Endothelial cell of hepatic sinusoid (primary cell): ENCODE results near the gene RGS19.

Experiments
- in situ Hi-C: cut with HindIII; loops from 2 replicates; pipeline ENCODE4 v1.10.0; 2017; ENCODE audit warnings: low sequenced_read_pairs

The RGS19 gene

DNA sequence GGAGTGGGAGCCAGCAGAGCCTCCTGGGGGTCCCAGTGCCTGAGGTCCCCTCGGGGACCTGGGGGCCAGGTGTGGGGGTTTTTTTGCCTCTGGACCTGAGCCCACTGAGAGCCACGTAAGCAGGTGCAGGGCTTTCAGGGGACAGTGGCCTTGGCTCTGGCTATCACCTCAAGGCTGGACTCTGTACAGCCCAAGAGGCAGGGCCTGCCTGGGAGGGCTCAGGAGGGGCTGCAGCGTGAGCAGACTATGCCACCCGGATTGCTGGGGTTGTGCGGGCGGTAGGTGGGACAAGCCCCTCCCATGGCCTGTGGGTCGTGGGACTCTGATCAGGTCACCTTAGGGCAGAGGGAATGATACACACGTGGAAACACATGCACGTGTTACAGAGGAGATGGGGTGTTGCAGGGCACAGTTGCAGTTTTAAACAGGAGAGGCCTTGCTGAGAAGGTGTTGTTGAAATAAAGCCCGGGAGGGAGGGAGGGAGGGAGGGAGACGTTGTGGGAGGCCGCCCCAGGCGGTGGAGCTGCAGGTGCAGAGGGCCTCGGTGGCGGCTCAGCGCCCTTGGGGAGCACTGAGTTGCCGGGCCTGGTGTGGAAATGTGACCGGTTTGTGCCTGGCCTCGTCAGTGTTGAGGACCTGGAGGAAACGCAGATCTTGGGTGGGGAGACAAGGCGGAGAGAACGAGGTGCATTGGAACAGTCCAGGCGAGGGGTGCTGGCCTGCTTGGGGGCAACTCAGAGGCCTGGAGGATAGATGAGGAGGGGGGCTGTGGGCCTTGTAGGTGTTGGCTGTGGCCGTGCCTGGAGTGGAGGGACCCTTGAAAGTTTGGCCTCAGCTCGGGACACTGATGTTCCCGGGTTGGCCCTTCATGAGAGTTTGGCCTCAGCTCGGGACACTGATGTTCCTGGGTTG is 14.0 kb downstream of the RGS19 start:
- in situ Hi-C loops: no loop called here

DNA sequence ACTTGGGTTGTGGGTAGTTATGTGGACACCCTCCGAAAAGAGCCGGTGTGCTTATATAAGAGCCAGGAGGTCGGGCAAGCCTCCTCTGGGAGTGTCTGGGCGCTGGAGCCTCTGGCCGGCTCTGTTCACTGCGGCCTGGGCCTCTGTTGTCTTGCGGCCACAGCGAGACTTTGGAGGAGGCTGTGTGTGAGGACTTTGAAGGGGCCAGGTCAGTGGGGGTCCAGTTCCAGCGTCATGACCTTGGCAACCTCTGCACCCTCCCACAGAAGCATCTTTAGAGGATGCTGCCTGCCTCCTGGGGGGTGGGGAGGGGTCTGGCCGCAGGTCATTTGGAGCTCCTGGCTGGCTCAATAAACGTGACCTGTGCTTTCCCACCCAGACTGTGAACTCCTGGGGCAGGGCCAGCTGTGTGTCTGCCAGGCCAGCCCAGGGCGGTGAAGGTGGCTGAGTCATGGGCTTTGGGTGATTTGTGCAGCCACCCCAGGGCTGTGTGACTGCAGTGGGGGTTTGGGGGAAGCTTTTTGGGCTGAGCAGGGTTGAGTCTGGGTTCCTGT is 15.1 kb downstream of the RGS19 start:
- in situ Hi-C loops: no loop called here

DNA sequence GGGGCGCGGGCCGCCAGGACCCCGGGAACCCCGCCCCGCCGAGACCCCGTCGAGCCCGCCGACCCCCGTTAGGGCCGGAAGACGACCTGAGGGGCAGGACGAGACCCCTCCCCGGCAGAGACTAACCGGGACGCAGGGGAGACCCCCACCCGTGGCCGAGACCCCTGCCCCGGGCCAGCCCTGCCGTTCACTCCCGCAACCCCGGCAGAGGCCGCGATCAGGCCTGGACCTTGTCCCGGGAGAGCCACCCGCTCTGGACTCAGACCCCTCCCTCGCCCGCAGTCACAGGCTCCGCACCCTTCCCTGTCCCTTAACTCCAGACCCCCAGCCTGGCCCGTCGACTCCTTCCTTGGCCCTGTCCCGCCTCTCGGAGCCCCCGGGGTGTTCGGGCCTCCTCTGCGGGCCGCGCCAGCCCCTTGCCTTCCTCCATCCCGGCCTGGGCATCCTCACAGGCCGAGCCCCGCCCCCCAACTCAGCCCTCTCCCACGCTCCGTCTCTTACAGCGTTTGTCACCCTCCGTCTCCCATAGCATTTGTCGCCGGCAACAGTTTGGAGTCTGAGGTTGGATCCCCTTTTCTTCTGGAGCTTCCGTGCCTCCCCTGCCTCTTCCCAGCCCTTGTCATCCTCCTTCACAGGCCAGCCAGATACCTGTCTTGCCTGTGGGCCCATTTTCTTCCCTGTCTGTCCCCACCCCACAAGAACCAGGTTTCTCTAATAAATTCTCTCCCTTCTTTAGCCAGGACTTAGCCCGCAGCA is 15.8 kb downstream of the RGS19 start:
- in situ Hi-C loops: no loop called here

DNA sequence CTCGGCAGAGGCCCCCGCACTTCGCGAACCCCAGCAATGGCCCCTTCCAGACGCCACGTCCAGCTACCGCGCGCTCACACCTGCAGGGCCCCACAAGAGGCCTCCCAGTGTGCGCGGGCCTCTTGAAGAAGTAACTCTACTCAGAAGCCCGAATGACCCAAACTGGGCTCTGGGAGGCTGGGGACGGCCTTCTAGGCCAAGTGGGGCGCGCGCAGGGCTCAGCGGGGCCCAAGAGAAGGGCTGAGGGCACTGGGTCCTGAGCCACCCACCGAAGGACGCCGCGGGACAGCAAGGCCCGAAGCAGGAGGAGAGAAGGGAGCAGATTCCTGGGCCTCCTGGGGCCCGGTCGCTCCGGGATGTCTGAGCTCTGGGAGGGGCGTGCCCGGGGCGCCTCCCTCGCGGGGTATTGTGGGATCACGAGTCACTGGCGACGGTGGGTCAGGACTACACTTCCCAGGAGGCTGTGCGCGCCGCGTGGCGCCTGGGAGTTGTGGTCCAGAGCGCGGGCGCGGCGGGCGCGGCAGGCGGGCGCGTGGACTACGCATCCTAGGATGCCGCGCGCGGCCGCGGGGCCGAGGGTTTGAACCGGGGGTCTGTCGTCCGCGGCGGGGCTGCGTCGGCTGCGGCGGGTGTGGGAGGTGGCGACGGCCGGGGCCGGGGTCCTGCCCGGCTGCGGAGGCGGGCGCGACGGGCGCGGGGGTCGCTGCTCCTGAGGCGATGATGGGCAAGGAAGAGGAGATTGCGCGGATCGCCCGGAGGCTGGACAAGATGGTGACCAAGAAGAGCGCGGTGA is 16.5 kb downstream of the RGS19 start, which contains the start of gene TCEA2:
Gene TCEA2 (plus strand): TSS at position 603 of the 793 bp plus-strand sequence. CDS start 115 bp downstream, at position 718.
- in situ Hi-C loops: no loop called here

DNA sequence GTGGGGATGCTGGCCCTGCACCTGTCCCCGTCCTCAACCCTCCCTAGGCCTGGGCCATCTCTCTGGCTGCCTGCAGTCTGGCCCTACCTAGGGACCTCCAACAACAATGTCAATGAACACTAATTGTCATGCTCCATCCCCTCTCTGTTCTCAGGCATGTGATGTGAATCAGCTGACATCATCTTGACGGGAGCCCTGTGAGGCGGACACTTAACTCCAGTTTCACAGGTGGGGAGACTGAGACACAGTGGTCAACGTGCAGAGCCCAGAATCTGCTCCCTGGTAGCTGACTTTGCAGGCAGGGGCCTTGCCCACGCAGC is 17.1 kb downstream of the RGS19 start:
- in situ Hi-C loops: no loop called here

DNA sequence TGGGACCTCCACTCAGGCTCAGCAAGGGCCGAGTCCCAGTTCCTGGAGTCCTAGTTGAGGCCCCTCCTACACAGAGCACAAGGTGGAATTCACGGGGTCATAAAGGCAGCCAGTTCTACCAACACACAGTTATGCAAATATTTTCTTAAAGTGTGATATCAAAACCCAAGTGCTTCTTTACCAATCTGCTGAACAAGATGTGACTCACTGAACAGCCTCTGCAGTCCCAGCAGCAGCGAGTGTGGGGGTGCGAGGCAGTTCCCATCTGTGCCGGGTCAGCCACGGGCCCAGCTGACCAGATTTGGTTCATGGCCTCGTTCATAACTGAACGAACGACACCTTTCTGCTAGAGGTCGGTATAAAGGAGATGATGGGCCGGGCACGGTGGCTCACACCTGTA is 20.8 kb downstream of the RGS19 start:
- in situ Hi-C loops: loop anchor here (10.0 kb wide), 1 partner anchor 184 kb away; no protein-coding TSS in a partner anchor

DNA sequence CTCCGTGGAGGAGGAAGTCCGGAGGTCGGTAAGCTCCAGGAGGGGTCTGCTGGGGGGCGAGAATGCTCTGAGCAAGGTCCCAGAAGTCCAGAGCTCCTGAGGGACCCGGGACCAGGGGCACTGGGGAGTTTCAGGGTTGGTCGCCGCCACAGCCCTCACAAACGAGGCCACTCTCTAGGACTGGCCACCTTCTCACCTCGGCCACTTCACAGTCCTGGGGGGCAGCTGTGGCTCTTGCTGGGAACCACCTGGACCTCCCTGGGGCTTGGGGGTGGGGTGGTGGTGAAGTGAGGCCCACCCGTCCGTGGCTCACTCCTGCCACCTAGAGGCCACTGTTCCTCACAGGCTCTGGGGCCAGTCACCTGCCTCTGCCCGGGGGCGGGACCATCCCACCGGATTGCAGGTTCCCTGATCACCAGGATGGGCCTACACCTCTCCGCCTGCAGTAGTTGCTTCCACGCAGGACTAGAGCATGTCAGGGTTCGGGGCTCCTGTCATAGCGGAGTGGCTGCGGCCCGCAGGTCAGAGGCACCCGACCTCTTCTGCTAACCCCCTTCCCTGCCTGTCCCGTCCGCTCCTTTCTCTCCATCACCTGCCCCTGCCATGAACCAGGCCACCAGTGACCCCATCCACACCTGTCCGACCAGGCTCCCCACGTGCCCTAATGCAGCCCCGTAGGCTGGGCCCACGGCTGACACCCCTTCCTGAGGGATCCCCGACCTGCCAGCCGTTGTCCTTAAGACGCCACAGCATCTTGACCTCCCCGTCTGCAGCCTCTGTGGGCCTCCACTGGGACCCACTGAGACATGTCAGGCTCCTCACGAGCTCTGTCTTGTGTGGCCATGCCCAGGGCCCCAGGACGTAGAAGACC is 21.5 kb downstream of the RGS19 start:
- in situ Hi-C loops: loop anchor here (10.0 kb wide), 1 partner anchor 183 kb away; no protein-coding TSS in a partner anchor

DNA sequence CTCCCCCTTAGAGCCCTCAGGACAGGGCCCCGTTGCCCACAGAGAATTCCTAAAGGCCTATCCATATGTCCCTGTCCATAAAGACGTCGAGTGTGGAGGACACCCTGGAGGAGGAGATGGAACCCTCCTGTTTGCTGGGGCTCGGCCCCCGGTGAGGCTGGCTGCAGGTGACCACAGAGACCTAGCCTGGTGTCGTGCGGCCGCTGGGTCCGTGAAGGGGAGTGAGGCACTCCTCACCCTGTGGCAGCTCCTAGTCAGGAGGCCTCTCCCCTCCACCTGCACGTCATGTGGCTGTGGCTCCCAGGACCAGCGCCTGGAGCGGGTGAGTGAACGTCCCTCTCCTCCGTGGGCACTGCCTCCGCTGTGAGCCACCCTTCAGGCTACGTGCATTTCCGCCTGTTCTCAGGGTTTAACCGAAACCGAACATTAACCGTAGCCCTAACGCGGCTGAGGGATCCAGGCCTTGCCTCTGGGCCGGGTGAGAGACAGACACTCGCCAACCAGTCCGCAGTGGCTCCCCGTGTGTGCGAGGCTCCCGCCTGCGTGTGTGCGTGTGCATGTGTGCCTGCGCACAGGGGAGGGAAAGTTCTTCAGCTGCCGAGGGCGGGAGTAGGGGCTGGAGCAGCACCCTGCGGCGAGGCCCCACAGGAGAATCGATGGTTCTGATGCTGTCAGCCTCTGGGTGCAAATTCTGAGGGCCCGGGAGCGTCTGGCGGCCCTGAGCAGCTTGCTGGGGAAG is 22.3 kb downstream of the RGS19 start:
- in situ Hi-C loops: loop anchor here (10.0 kb wide), 1 partner anchor 182 kb away; no protein-coding TSS in a partner anchor

DNA sequence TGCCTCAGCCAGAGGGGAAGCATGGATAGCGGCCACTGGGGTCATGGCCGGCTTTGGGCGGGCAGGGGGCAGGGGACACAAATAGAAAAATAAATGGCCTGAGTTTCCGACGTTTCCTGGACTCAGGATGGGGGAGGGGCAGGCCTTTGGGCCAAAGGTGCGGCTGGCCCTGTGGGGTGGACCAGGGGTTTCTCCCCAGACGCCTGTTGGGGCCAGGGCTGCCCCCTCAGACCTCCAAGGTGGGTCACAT is 22.8 kb downstream of the RGS19 start:
- in situ Hi-C loops: loop anchor here (10.0 kb wide), 1 partner anchor 182 kb away; no protein-coding TSS in a partner anchor

DNA sequence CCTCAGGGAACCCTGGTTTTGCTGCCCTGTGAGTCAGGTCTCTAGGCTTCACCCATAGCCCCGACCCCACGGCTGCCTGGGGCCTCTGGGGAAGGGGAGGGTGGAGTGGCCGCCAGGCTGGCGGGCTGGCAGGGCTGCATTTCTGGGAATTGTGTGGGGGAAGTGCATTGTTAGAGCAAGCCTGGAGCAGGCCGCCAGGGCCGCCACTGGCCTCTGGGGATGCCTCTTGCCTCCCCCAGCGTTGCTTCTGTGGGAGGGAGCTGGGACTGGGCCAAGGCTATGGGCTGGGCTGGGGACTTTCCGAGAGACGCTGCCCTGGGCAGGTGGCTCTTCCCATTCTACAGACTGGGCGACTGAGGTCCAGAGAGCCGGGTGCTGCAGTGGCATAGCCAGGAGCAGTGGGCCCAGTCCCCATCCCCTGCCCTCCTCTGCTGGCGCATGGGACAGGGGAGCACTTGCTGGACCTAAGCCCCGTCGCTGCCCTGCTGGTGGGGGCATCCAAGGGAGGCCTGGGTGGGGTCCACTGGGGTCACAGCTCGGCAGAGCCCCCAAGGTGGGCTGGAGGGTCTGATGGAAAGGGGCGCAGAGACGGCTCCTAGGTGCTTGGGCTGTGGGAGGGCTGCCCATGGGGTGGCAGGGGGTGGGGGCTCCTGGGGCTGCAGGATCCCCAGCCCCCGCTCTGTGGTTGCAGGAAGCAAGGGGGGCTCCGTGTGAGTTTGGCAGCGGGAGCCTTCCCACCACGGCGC is 23.3 kb downstream of the RGS19 start:
- in situ Hi-C loops: loop anchor here (10.0 kb wide), 1 partner anchor 181 kb away; no protein-coding TSS in a partner anchor

DNA sequence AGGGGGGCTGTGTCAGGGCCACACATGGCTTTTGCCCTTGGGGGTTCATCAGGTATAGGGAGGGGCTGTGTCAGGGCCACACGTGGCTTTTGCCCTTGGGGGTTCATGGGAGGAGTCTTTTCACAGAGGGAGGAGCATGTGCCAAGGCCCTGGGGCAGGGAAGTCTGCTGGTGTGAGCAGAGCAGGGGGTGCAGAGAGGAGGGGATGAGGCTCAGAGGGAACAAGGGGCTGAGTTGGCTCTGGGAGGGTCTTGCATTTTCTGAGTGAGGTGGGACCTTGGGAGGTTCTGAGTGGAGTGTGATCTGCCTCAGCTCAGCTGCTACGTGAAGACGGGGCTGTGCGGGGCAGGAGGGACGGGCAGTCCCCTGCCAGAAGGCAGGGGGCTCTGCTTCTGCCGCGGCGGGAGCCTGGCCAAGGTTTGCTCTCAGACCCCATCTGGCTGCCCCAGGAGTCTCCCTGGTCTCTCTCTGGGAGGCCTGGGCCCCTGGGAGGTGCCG is 23.9 kb downstream of the RGS19 start:
- in situ Hi-C loops: loop anchor here (10.0 kb wide), 1 partner anchor 181 kb away; no protein-coding TSS in a partner anchor

DNA sequence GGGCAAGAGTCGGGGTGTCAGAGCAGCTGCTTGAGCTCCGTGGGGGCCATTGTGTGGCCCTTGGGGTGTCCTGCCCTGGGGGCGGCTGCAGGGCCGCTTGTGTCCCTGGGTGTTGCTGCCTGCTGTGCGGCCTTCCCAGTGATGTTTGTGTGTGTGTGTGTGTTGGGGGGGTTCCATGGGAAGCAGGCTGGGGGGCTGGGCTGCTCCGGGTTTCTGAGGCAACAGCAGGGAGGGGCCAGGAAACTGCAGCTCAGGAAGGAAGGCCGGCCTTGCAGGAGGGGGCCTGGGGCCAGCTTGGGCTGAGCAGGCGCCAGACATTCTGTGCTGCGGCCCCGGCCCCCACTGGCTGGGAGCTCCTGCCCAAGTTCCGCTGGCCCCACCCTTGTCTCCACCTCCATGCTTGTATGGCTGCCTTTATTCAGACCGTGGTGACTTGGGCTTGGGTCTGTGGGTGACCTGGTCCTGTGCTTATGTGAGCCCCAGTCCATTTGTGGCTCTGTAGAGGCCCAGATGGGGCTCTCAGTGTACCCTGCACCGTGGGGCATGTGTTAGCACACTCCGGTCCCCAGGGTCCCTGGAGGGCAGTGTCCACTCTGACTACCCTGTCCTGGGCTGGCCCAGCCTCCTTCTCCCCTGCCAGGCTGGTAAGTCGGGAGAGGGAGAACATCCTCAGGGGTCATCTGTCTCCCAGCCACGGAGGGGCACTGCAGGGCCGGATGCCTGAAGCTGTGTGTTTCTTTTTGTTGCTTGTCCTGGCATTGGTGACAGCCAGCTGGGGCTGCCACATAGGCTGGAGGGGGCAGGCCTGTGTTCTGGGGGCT is 25.3 kb downstream of the RGS19 start:
- in situ Hi-C loops: loop anchor here (5.0 to 10.0 kb wide), 2 partner anchors 58 to 179 kb away; no protein-coding TSS in a partner anchor

DNA sequence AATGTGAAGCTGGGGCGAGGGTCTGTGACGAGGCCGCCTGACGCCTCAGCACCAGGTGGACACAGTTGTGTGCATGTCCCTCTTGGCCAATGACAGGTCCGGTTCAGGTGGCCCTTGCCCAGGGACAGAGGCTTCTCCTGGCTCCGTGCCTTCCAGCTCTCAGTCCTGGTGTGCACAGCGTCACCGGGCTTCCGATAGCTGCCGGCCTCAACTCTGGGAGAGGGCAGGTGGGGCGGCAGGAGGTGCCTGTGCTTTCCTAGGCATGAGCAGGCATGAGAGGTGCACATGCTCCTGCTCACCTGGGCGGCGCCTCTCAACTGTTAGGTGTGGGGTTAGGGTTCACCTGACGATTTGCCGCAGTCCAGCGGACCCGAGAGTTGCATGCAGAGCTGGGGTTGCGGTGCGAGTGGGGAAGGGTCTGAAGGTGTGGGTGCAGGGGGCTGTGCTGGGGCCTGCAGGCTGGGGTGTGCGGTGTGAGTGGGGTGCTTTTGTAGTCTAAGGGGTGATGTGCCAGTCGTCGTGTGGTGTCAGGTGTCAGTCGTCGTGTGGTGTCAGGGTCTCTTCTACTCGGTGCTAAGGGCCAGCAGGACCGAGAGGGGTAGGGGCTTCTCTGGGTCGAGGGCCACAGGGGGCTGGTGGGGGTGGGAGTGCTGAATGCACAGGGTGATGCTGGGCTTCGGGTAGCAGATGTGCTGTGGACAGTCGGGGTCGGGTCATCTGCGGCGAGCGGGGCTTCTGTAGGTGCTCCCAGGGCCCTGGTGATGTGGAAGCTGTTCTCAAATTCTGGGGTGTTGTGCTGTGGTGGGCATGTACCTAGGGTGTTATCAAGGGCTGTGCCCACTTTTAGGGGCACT is 26.1 kb downstream of the RGS19 start:
- in situ Hi-C loops: loop anchor here (5.0 to 10.0 kb wide), 2 partner anchors 59 to 178 kb away; no protein-coding TSS in a partner anchor

DNA sequence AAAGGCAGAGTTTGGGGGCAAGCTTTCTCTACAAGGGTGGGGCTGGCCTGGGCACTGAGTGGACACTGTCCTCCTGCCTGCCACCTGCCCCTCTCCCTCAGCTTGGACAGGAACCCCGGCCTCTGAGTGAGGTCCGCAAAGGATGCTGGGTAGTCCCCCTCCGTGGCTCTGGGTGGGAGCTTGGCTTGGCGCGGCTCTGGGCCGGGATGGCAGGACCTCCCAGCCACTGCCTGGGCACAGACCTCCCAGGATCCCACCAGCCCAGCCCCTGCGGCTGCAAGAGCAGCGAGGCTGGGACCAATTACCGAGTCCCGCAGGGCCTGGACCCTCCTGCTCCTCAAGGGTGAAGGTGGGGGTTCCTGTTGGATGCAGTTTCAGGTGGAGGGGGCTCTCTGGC is 27.0 kb downstream of the RGS19 start:
- in situ Hi-C loops: loop anchor here (5.0 to 10.0 kb wide), 2 partner anchors 60 to 178 kb away; no protein-coding TSS in a partner anchor

DNA sequence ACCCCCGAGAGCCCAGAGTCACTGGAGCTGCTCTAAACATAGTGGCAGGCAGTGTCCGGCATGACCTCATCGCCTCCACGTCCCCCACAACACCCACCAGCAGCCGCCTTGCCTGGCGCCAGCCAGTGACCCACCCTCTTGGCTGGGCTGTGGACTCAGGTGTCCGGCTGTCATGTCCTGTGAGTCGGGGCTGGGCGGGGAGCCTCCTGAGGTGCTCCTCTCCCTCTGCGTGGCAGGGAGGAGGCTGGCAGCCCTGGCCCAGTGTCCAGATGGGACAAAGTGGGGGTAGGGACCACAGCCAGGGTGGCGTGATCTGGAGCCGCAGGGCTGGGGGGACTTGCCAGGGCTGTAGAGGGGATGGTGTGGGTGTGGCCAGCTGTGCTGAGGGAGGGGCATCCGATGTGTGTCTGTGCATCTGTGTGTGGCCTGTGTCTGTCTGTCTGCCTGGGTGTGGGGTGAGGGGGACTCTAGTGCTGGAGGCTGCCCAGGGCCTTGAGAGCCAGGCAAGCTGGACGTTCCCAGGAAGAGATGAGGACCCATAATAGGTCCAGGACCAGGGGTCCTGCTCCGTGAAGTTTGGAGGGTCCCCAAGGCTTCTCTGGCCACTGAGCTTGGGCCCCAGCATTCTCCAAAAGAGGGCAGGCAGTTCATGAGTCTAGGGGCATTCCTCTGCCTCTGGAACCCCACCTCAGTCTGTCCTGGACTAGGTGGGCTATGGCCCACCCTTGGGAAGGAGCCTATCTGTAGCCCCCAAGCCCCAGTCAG is 27.6 kb downstream of the RGS19 start:
- in situ Hi-C loops: loop anchor here (5.0 to 10.0 kb wide), 2 partner anchors 61 to 177 kb away; no protein-coding TSS in a partner anchor
